DOHH2 (cell line): Measurements from ENCODE around the gene PRPF4.

ENCODE experiments used
- CTCF ChIP-seq: fragments of 200-600 bp; sonication (generic); IDR thresholded peaks from one replicate; pipeline ENCODE4 v1.5.1; 2014; ENCODE audit warnings: antibody characterized with exemption, mild to moderate bottlenecking, low read depth, low read length; ENCODE audit not compliant: poor library complexity, severe bottlenecking
- EZH2phosphoT487 ChIP-seq: fragments of 200-600 bp; sonication (generic); IDR thresholded peaks from 2 replicates; pipeline ENCODE4 v1.6.1; 2017; ENCODE audit warnings: borderline replicate concordance, mild to moderate bottlenecking, antibody characterized with exemption, low read length, moderate library complexity, mixed read lengths

GRCh38 chr9:113316030-113316429 lies 40.6 kb downstream of the PRPF4 start:
- TF ChIP-seq CTCF (no peak), EZH2phosphoT487 (no peak)
